Liver (tissue), 9 donors: ENCODE data around the gene SUPT5H. TPM values are rescaled to one million over a fixed set of nuclear protein-coding genes. Genes with fewer than 3 reads are reported as not detected.

ENCODE experiments used
- DNase-seq: peaks from one replicate; pipeline ENCODE4 v3.0.0-alpha.2; 2017; ENCODE audit warnings: low spot score
- H3K27ac ChIP-seq, 2 donors: one replicate each; pipeline ENCODE4 v1.7.0; 2013; ENCODE audit warnings: inconsistent platforms in 2 of 2, low read length in 2 of 2, control low read depth in 1 of 2, low read depth in 1 of 2, mild to moderate bottlenecking in 1 of 2
- H3K27me3 ChIP-seq, 4 donors: one replicate each; pipeline versions ENCODE4 v1.6.1 to v1.7.0; 2013; ENCODE audit warnings: low read length in 3 of 4, inconsistent platforms in 1 of 4, mild to moderate bottlenecking in 1 of 4, moderate library complexity in 1 of 4; ENCODE audit not compliant: control insufficient read depth in 4 of 4, insufficient read depth in 4 of 4
- H3K36me3 ChIP-seq, 4 donors: one replicate each; pipeline versions ENCODE4 v1.6.1 to v1.7.0; 2013; ENCODE audit warnings: low read length in 3 of 4, mild to moderate bottlenecking in 3 of 4, low read depth in 1 of 4, moderate library complexity in 1 of 4; ENCODE audit not compliant: control insufficient read depth in 4 of 4, insufficient read depth in 3 of 4
- H3K4me1 ChIP-seq, 4 donors: one replicate each; pipeline versions ENCODE4 v1.6.1 to v1.7.0; 2013; ENCODE audit warnings: low read length in 3 of 4, mild to moderate bottlenecking in 3 of 4, moderate library complexity in 1 of 4; ENCODE audit not compliant: control insufficient read depth in 4 of 4, insufficient read depth in 4 of 4
- H3K4me3 ChIP-seq, 3 donors: one replicate each; pipeline versions ENCODE4 v1.6.1 to v1.7.0; 2013; ENCODE audit warnings: low read length in 3 of 3, control low read depth in 1 of 3, low read depth in 1 of 3, mild to moderate bottlenecking in 1 of 3
- H3K9ac ChIP-seq, 2 donors: one replicate each; pipeline ENCODE4 v1.7.0; 2013; ENCODE audit warnings: low read length in 2 of 2, mild to moderate bottlenecking in 2 of 2, moderate library complexity in 2 of 2, control low read depth in 1 of 2, low read depth in 1 of 2
- H3K9me3 ChIP-seq, 4 donors: one replicate each; pipeline versions ENCODE4 v1.6.1 to v1.7.0; 2013; ENCODE audit warnings: low read length in 3 of 4; ENCODE audit not compliant: control insufficient read depth in 4 of 4
- EGR1 ChIP-seq, 2 donors: IDR thresholded peaks; 2 replicates each; pipeline ENCODE4 v1.6.1; 2016 to 2018; ENCODE audit warnings: antibody characterized with exemption in 2 of 2, low read depth in 2 of 2
- FOXA1 ChIP-seq: IDR thresholded peaks from 2 replicates; pipeline ENCODE4 v1.6.1; 2016; ENCODE audit warnings: antibody characterized with exemption
- FOXA2 ChIP-seq: IDR thresholded peaks from 2 replicates; pipeline ENCODE4 v1.6.1; 2016; ENCODE audit warnings: antibody characterized with exemption
- GABPA ChIP-seq, 2 donors: IDR thresholded peaks in 1 of 2; conservative IDR thresholded peaks in 1 of 2; 2 replicates each; pipeline ENCODE4 v1.6.1; 2016; ENCODE audit warnings: antibody characterized with exemption in 2 of 2, mild to moderate bottlenecking in 1 of 2, moderate library complexity in 1 of 2
- HNF4A ChIP-seq, 2 donors: conservative IDR thresholded peaks; 2 replicates each; pipeline ENCODE4 v1.6.1; 2016; ENCODE audit warnings: antibody characterized with exemption in 2 of 2, mild to moderate bottlenecking in 2 of 2
- HNF4G ChIP-seq: IDR thresholded peaks from 2 replicates; pipeline ENCODE4 v1.6.1; 2016; ENCODE audit warnings: antibody characterized with exemption
- JUND ChIP-seq, 2 donors: IDR thresholded peaks; 2 replicates each; pipeline ENCODE4 v1.6.1; 2016; ENCODE audit warnings: antibody characterized with exemption in 2 of 2
- NR2F2 ChIP-seq: IDR thresholded peaks from 2 replicates; pipeline ENCODE4 v1.6.1; 2016; ENCODE audit warnings: antibody characterized with exemption
- RAD21 ChIP-seq, 2 donors: IDR thresholded peaks; 2 replicates each; pipeline ENCODE4 v1.6.1; 2016; ENCODE audit warnings: antibody characterized with exemption in 2 of 2, mild to moderate bottlenecking in 2 of 2
- RXRA ChIP-seq, 2 donors: IDR thresholded peaks; 2 replicates each; pipeline ENCODE4 v1.6.1; 2017 to 2018; ENCODE audit warnings: antibody characterized with exemption in 2 of 2, mild to moderate bottlenecking in 1 of 2
- SP1 ChIP-seq: IDR thresholded peaks from 2 replicates; pipeline ENCODE4 v1.6.1; 2018; ENCODE audit warnings: antibody characterized with exemption, mild to moderate bottlenecking
- TAF1 ChIP-seq: conservative IDR thresholded peaks from 2 replicates; pipeline ENCODE4 v1.6.1; 2016; ENCODE audit warnings: antibody characterized with exemption, mild to moderate bottlenecking
- YY1 ChIP-seq: IDR thresholded peaks from 2 replicates; pipeline ENCODE4 v1.6.1; 2016; ENCODE audit warnings: antibody characterized with exemption, mild to moderate bottlenecking
- WGBS: extraction: QIAGEN DNeasy Blood & Tissue Kit; methylation state at CpG from one replicate; pipeline ENCODE4 v1.1.7; 2013; 5-methylcytosine and 5-hydroxymethylcytosine counted together
- polyA plus RNA-seq, 2 donors: library from polyadenylated mRNA; stranded (reverse) in 1 of 2; unstranded in 1 of 2; fragments of 200-250 nt in 1 of 2; fragments of >200 nt in 1 of 2; fragmentation: Nextera tagmentation in 1 of 2; extraction: Ambion mirVana in 1 of 2; gene quantifications; one replicate each; pipeline versions ENCODE4 v1.2.1 to v1.2.3, GENCODE V29; 2013 to 2015
- total RNA-seq, 2 donors: library from RNA; depleted of rRNA; stranded (reverse); fragments of >200 nt; gene quantifications; one replicate each; pipeline ENCODE4 v1.2.3, GENCODE V29; 2014
- TF ChIP-seq, protein P1 (sequence below): IDR thresholded peaks from 2 replicates; pipeline ENCODE4 v1.6.1; 2016; ENCODE audit warnings: antibody characterized with exemption
- TF ChIP-seq, protein P2 (sequence below): IDR thresholded peaks from 2 replicates; pipeline ENCODE4 v1.6.1; 2016; ENCODE audit warnings: antibody characterized with exemption
- TF ChIP-seq, protein P3 (sequence below): IDR thresholded peaks from 2 replicates; pipeline ENCODE4 v1.6.1; 2016; ENCODE audit warnings: antibody characterized with exemption, mild to moderate bottlenecking
- TF ChIP-seq, protein P4 (sequence below): IDR thresholded peaks from 2 replicates; pipeline ENCODE4 v1.6.1; 2016; ENCODE audit warnings: antibody characterized with exemption
- TF ChIP-seq, protein P5 (sequence below): fragments of 150-350 bp; IDR thresholded peaks from 2 replicates; pipeline ENCODE4 v1.5.1; 2017; ENCODE audit warnings: improper control_type of control experiment, low read depth, low read length; ENCODE audit not compliant: missing input control
- donor health status: healthy.
- donor health status: healthy.
- donor health status: healthy.
- donor health status: healthy.
- donor health status: healthy.

SUPT5H gene
- total and polyA plus RNA-seq, 4 donors = 19.3 to 52.5 (median 45.2) TPM

DNA sequence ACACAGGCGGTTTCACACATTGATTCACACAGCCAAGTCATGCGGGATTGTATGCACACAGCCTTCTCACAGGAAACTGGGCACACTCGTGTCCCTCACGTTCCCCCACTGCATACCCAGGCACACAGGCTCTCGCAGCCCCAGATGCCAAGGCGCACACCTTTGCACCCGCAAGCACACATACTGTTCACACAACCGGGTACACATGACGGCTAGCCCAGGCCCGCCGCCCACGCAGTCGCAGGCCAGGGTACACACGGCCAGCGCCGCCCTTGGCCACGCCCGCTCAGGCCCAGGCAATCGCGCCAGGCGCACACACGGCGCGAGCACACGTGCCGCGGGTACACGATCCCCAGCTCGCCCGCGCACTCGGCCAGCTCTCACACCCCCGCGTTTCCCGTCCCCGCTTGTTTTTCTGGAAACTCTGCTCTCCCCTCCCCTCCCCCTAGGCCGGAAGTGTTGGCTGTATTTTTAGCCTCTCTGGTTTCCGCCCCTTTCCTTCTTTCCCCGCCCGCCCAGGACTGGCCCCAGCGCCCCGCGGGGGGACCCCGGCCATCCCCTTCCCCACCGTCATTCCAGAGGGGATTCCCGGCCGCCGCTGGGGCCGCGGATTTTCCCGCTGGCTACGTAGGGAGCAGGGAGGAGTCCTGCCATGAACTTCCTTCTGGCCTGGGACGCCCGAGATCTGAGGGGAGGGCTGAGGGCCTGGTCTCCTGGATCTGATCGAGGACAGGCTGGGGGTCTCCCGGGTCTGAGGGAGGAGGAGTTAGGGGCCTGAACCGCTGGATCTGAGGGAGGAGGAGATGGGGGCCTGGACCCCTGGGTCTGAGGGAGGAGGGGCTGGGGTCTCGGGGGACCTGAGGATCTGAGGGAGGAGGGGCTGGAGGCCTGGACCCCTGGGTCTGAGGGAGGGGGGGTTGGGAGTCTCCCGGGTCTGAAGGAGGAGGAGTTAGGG lies 42.8 kb upstream of the SUPT5H start:
- Histone ChIP-seq H3K27me3 (no peaks in the 10 kb centered on the region), H3K4me1 (peaks cover 18 to 39% (median 29%) of the 10 kb centered on the region in 4 donors)
- 1% methylated on average over 59 of the region's 59 CpGs for WGBS

More for the DNA sequence above, 42.8 kb upstream of the SUPT5H start:
- peak overlapping the region; percentile 96 to 98 for H3K27ac ChIP-seq
- H3K36me3 ChIP-seq = peaks cover 0 to under 1% (median 0%) of the 10 kb centered on the region in 4 donors
- peak overlapping the region; percentile 35 to 57 (median 36) for H3K4me3 ChIP-seq
- H3K9ac ChIP-seq = peak overlapping the region; percentile 74 to 75
- DNase-seq = peak; percentile 74
- no peaks in the 10 kb centered on the region for H3K9me3 ChIP-seq
- TF ChIP-seq, protein P1, sequence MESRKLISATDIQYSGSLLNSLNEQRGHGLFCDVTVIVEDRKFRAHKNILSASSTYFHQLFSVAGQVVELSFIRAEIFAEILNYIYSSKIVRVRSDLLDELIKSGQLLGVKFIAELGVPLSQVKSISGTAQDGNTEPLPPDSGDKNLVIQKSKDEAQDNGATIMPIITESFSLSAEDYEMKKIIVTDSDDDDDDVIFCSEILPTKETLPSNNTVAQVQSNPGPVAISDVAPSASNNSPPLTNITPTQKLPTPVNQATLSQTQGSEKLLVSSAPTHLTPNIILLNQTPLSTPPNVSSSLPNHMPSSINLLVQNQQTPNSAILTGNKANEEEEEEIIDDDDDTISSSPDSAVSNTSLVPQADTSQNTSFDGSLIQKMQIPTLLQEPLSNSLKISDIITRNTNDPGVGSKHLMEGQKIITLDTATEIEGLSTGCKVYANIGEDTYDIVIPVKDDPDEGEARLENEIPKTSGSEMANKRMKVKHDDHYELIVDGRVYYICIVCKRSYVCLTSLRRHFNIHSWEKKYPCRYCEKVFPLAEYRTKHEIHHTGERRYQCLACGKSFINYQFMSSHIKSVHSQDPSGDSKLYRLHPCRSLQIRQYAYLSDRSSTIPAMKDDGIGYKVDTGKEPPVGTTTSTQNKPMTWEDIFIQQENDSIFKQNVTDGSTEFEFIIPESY = peak; percentile 70
- TF ChIP-seq, protein P2, sequence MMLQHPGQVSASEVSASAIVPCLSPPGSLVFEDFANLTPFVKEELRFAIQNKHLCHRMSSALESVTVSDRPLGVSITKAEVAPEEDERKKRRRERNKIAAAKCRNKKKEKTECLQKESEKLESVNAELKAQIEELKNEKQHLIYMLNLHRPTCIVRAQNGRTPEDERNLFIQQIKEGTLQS = no peak
- TF ChIP-seq EGR1 (IDR thresholded peaks at IDR 0.05; ENCODE audit: low read depth in 2 of 2) (peak; percentile 99), RXRA (IDR thresholded peaks at IDR 0.05) (peak in 1 of 2 donors; percentile 44), FOXA1 (no peak), HNF4G (no peak), FOXA2 (no peak), GABPA (IDR thresholded peaks at IDR 0.05 in 1 of 2, conservative IDR thresholded peaks at IDR 0.05 in 1 of 2) (peak; percentile 54 to 83), NR2F2 (no peak), JUND (IDR thresholded peaks at IDR 0.05) (peak in 1 of 2 donors; percentile 88), HNF4A (conservative IDR thresholded peaks at IDR 0.05) (peak in 1 of 2 donors; percentile 42), SP1 (no peak), TAF1 (no peak), YY1 (peak; percentile 57), RAD21 (IDR thresholded peaks at IDR 0.05) (peak in 1 of 2 donors; percentile 10)
- TF ChIP-seq, protein P3, sequence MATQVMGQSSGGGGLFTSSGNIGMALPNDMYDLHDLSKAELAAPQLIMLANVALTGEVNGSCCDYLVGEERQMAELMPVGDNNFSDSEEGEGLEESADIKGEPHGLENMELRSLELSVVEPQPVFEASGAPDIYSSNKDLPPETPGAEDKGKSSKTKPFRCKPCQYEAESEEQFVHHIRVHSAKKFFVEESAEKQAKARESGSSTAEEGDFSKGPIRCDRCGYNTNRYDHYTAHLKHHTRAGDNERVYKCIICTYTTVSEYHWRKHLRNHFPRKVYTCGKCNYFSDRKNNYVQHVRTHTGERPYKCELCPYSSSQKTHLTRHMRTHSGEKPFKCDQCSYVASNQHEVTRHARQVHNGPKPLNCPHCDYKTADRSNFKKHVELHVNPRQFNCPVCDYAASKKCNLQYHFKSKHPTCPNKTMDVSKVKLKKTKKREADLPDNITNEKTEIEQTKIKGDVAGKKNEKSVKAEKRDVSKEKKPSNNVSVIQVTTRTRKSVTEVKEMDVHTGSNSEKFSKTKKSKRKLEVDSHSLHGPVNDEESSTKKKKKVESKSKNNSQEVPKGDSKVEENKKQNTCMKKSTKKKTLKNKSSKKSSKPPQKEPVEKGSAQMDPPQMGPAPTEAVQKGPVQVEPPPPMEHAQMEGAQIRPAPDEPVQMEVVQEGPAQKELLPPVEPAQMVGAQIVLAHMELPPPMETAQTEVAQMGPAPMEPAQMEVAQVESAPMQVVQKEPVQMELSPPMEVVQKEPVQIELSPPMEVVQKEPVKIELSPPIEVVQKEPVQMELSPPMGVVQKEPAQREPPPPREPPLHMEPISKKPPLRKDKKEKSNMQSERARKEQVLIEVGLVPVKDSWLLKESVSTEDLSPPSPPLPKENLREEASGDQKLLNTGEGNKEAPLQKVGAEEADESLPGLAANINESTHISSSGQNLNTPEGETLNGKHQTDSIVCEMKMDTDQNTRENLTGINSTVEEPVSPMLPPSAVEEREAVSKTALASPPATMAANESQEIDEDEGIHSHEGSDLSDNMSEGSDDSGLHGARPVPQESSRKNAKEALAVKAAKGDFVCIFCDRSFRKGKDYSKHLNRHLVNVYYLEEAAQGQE = peak; percentile 74
- TF ChIP-seq, protein P4, sequence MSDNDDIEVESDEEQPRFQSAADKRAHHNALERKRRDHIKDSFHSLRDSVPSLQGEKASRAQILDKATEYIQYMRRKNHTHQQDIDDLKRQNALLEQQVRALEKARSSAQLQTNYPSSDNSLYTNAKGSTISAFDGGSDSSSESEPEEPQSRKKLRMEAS = no peak
- TF ChIP-seq, protein P5, sequence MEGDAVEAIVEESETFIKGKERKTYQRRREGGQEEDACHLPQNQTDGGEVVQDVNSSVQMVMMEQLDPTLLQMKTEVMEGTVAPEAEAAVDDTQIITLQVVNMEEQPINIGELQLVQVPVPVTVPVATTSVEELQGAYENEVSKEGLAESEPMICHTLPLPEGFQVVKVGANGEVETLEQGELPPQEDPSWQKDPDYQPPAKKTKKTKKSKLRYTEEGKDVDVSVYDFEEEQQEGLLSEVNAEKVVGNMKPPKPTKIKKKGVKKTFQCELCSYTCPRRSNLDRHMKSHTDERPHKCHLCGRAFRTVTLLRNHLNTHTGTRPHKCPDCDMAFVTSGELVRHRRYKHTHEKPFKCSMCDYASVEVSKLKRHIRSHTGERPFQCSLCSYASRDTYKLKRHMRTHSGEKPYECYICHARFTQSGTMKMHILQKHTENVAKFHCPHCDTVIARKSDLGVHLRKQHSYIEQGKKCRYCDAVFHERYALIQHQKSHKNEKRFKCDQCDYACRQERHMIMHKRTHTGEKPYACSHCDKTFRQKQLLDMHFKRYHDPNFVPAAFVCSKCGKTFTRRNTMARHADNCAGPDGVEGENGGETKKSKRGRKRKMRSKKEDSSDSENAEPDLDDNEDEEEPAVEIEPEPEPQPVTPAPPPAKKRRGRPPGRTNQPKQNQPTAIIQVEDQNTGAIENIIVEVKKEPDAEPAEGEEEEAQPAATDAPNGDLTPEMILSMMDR = no peak
